SK-N-MC (cell line): ENCODE results near the gene POLR3K.

Experiments used
- EZH2 ChIP-seq: fragments of 200-600 bp; sonication (generic); IDR thresholded peaks from one replicate; pipeline ENCODE4 v1.6.1; 2017; ENCODE audit warnings: antibody characterized with exemption
- POLR2AphosphoS5 ChIP-seq: IDR thresholded peaks from 2 replicates; pipeline ENCODE4 v1.6.1; 2012; ENCODE audit warnings: mild to moderate bottlenecking, low read depth, low read length, borderline replicate concordance

- no peak for TF ChIP-seq POLR2AphosphoS5
- no peak for TF ChIP-seq EZH2
Observed at GRCh38 chr16:60929-61878, 7.8 kb upstream of the POLR3K start.
